Fibroblast of lung (primary cell): ENCODE measurements around the gene CHRNA3.

Experiments used
- CTCF ChIP-seq, 2 donors: IDR thresholded peaks in 1 of 2; conservative IDR thresholded peaks in 1 of 2; 1 replicate in 1 of 2; 2 replicates in 1 of 2; pipeline ENCODE4 v1.5.1; 2011 to 2012; ENCODE audit warnings: low read length in 2 of 2, control low read depth in 1 of 2, inconsistent platforms in 1 of 2, low read depth in 1 of 2, mild to moderate bottlenecking in 1 of 2
- EZH2 ChIP-seq: IDR thresholded peaks from 2 replicates; pipeline ENCODE4 v1.5.1; 2012; ENCODE audit warnings: low read length, control low read depth, mild to moderate bottlenecking; ENCODE audit errors: missing control alignments

GRCh38 chr15:78638658-78639314 lies 18.0 kb upstream of the CHRNA3 start:
- TF ChIP-seq CTCF (conservative IDR thresholded peaks at IDR 0.05 in 1 of 2, IDR thresholded peaks at IDR 0.05 in 1 of 2; ENCODE audit: low read depth in 1 of 2, low read length in 2 of 2) (peak; percentile 54 to 60), EZH2 (no peak)
